ENCODE data around the gene GOLGA6A. TPM values are rescaled to one million over a fixed set of nuclear protein-coding genes. Genes with fewer than 3 reads are reported as not detected.

Gene GOLGA6A
- total RNA-seq, 2 experiments from 2014 or later, result 0.16 to 0.42 TPM

- H3K4me1 Mint-ChIP-seq (ENCODE audit: low read depth), result peaks cover 13% of the 10 kb centered on the region
- no peaks in the 10 kb centered on the region for H3K9me3 ChIP-seq (ENCODE audit: control insufficient read depth in 1 of 2, insufficient read depth in 1 of 2, low read length in 2 of 2)
- no peak for TF ChIP-seq CTCF (IDR thresholded peaks at IDR 0.05)
- peaks cover 23% of the 10 kb centered on the region for H3K36me3 ChIP-seq (ENCODE audit: insufficient read depth, low read length)
- ChIA-PET CTCF (no interaction called here), POLR2A (no interaction called here)
- intact Hi-C loops (cut with DNase I, micrococcal nuclease), result loop anchor here in 1 of 2 experiments (2.0 kb wide), 1 partner anchor 53 kb away; the partner anchor contains the start of gene STOML1
- H3K4me3 Mint-ChIP-seq, result no peak overlapping the region
- no peaks in the 10 kb centered on the region for H3K27me3 Mint-ChIP-seq
- DNase-seq, result no peak
- H3K27ac ChIP-seq (ENCODE audit: low read depth in 1 of 2, low read length in 2 of 2), result no peak overlapping the region
- H3K36me3 Mint-ChIP-seq (ENCODE audit: low read depth), result peaks cover 15% of the 10 kb centered on the region
- ATAC-seq (ENCODE audit: poor library complexity), result no peak
- H3K27ac Mint-ChIP-seq, result no peak overlapping the region
- no peak overlapping the region for H3K4me3 ChIP-seq (ENCODE audit: low read length)
- H3K4me1 ChIP-seq (ENCODE audit: insufficient read depth, low read length), result peaks cover 15% of the 10 kb centered on the region
- H3K27me3 ChIP-seq (ENCODE audit: control insufficient read depth in 1 of 2, insufficient read depth in 2 of 2, low read length in 2 of 2), result no peaks in the 10 kb centered on the region
- no peaks in the 10 kb centered on the region for H3K9me3 Mint-ChIP-seq
Observed at GRCh38 chr15:74045636-74046274, 36.6 kb downstream of the GOLGA6A start.

GRCh38 chr15:74045184-74045583 is 37.2 kb downstream of the GOLGA6A start:
- Mint-ChIP-seq H3K4me3 (no peak overlapping the region), H3K4me1 (ENCODE audit: low read depth) (peaks cover 13% of the 10 kb centered on the region), H3K9me3 (no peaks in the 10 kb centered on the region), H3K36me3 (ENCODE audit: low read depth) (peaks cover 15% of the 10 kb centered on the region), H3K27ac (no peak overlapping the region), H3K27me3 (no peaks in the 10 kb centered on the region)
- H3K9me3 ChIP-seq (ENCODE audit: control insufficient read depth in 1 of 2, insufficient read depth in 1 of 2, low read length in 2 of 2), result no peaks in the 10 kb centered on the region
- CTCF ChIA-PET, result no interaction called here
- no peak for TF ChIP-seq CTCF (IDR thresholded peaks at IDR 0.05)
- ATAC-seq (ENCODE audit: poor library complexity) (no peak), DNase-seq (no peak)
- intact Hi-C loops (cut with DNase I, micrococcal nuclease), result no loop called here
- H3K27me3 ChIP-seq (ENCODE audit: control insufficient read depth in 1 of 2, insufficient read depth in 2 of 2, low read length in 2 of 2), result no peaks in the 10 kb centered on the region
- no peak overlapping the region for H3K27ac ChIP-seq (ENCODE audit: low read depth in 1 of 2, low read length in 2 of 2)
- peaks cover 23% of the 10 kb centered on the region for H3K36me3 ChIP-seq (ENCODE audit: insufficient read depth, low read length)
- no peak overlapping the region for H3K4me3 ChIP-seq (ENCODE audit: low read length)
- POLR2A ChIA-PET, result no interaction called here
- peaks cover 15% of the 10 kb centered on the region for H3K4me1 ChIP-seq (ENCODE audit: insufficient read depth, low read length)

DNA sequence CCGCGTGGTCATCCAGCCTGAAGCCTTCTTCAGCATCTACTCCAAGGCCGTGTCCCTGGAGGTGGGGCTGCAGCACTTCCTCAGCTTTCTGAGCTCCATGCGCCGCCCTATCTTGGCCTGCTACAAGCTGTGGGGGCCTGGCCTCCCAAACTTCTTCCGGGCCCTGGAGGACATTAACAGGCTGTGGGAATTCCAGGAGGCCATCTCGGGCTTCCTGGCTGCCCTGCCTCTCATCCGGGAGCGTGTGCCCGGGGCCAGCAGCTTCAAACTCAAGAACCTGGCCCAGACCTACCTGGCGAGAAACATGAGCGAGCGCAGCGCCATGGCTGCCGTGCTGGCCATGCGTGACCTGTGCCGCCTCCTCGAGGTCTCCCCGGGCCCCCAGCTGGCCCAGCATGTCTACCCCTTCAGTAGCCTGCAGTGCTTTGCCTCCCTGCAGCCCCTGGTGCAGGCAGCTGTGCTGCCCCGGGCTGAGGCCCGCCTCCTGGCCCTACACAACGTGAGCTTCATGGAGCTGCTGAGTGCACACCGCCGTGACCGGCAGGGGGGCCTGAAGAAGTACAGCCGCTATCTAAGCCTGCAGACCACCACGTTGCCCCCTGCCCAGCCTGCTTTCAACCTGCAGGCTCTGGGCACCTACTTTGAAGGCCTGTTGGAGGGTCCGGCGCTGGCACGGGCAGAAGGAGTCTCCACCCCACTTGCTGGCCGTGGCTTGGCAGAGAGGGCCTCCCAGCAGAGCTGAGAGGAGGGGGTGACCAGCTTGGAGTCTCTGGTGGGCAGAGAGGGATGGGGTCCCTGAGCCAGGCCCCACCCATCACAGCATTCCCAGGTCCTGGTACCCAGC is 37.9 kb downstream of the GOLGA6A start:
- no peaks in the 10 kb centered on the region for H3K9me3 Mint-ChIP-seq
- H3K4me3 ChIP-seq (ENCODE audit: low read length), result no peak overlapping the region
- peaks cover 15% of the 10 kb centered on the region for H3K4me1 ChIP-seq (ENCODE audit: insufficient read depth, low read length)
- no peak overlapping the region for H3K27ac Mint-ChIP-seq
- no peak overlapping the region for H3K4me3 Mint-ChIP-seq
- H3K36me3 Mint-ChIP-seq (ENCODE audit: low read depth), result peaks cover 15% of the 10 kb centered on the region
- no peak overlapping the region for H3K27ac ChIP-seq (ENCODE audit: low read depth in 1 of 2, low read length in 2 of 2)
- intact Hi-C loops (cut with DNase I, micrococcal nuclease), result no loop called here
- H3K9me3 ChIP-seq (ENCODE audit: control insufficient read depth in 1 of 2, insufficient read depth in 1 of 2, low read length in 2 of 2), result no peaks in the 10 kb centered on the region
- no peak for TF ChIP-seq CTCF (IDR thresholded peaks at IDR 0.05)
- CTCF ChIA-PET, result no interaction called here
- H3K36me3 ChIP-seq (ENCODE audit: insufficient read depth, low read length), result peaks cover 23% of the 10 kb centered on the region
- POLR2A ChIA-PET, result interaction anchor here (1.0 kb wide), 1 partner anchor 50 kb away, joined by 4 read pairs; the partner anchor contains the start of gene PML
- no peaks in the 10 kb centered on the region for H3K27me3 ChIP-seq (ENCODE audit: control insufficient read depth in 1 of 2, insufficient read depth in 2 of 2, low read length in 2 of 2)
- H3K4me1 Mint-ChIP-seq (ENCODE audit: low read depth), result peaks cover 13% of the 10 kb centered on the region
- ATAC-seq (ENCODE audit: poor library complexity), result no peak
- no peak for DNase-seq
- H3K27me3 Mint-ChIP-seq, result no peaks in the 10 kb centered on the region
